GM10266 (cell line): ENCODE data around the gene RIPPLY3.
"Not testable (repeated sequence)": the region's sequence is repeated elsewhere in the genome, so short reads cannot be mapped to it uniquely, and the experiment has no call there.

ENCODE experiments used
- DNase-seq: peaks from one replicate; pipeline ENCODE4 v3.0.0; 2012; ENCODE audit errors: extremely low spot score
- CTCF ChIP-seq: IDR thresholded peaks from 2 replicates; pipeline ENCODE4 v1.5.1; 2012; ENCODE audit warnings: mild to moderate bottlenecking, low read depth; ENCODE audit not compliant: control insufficient read depth, insufficient read depth; ENCODE audit errors: missing control alignments

Gene RIPPLY3

GRCh38 chr21:36981977-36982700, 24.4 kb upstream of the RIPPLY3 start:
- no peak for TF ChIP-seq CTCF
- DNase-seq: no peak

DNA sequence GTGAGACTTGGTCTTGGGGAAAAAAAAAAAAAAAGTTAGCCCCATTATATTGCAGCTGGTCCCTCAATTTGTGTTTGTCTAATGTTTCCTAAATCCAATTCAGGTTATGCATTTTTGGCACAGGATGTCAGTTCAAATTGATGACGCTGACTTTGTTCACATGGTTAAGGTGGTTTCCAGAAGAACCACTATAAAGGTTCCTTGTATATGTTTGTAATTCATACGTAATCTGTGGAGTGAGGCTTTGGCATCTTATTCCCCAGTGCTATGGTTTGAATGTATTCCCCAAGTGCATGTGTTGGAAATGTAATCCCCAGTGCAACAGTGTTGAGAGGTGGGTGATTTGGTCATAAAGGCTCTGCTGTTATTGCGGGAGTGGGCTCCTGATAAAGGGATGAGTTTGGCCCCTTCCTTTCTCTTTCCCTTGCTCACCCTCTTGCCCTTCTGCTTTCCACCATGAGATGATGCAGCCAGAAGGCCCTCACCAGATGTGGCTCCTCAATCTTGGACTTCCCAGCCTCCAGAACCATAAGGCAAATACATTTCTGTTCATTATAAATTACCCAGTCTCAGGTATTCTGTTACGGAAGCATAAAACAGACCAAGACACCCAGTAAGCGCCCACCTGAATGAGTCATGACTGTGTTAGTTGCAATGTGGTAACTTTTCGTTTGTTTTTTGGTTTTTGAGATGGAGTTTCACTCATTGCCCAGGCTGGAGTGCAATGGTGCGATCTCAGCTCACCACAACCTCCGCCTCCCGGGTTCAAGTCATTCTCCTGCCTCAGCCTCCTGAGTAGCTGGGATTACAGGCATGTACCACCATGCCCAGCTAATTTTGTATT, 20.5 kb upstream of the RIPPLY3 start:
- no peak for DNase-seq
- no peak for TF ChIP-seq CTCF

DNA sequence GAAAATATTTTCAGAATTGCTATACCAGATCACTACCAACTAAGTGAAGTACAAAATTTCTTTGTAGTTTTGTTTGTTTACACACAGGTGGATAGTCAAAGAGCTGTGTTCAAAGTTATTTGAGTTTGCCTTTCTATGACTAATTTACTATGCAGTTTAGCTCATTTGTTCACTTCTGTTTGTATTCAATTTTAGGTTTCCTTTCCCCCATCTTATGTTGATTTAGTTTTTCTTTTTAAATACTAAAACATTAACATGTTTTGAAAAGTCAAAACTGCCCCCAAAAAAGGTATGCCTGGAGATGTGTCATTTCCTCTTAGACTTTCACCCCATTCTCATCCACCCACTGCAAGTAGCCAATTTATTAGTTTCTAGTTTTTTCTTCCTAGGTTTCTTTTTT, 18.7 kb upstream of the RIPPLY3 start:
- TF ChIP-seq CTCF: no peak
- DNase-seq: no peak

DNA sequence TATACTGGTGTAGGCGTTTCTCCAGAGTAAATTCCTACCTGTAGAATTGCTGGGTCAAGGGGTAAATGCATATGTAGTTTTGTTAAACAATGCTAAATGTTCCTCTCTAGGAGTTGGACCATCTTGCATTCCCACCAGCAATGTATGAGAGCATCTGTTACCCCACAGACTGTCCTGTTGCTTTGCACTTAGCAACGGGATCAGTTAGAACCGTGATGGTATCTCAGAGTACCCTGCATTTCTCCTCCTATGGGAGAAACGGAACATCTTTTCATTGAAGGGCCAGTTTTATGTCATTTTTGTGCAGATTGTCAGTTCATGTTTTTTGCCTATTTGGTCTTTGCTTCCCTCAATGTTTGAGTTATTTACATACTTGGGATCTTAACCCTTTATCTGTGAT, 18.0 kb upstream of the RIPPLY3 start:
- TF ChIP-seq CTCF: no peak
- no peak for DNase-seq

DNA sequence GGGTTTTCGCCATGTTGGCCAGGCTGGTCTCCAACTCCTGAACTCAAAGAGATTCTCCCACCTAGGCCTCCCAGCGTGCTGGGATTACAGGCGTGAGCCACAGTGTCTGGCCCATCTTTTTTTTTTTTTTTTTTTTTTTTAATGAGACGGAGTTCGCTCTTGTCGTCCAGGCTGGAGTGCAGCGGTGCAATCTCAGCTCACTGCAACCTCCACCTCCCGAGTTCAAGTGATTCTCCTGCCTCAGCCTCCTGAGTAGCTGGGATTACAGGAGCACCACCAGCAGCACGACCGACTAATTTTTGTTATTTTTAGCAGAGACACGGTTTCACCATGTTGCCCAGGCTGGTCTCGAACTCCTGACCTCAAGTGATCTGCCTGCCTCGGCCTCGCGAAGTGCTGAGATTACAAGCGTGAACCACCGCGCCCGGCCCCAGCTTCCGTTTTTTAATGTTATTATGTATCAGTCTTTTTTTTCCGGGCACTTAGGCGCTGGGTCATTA, 17.3 kb upstream of the RIPPLY3 start:
- DNase-seq: not testable (repeated sequence)

GRCh38 chr21:36989699-36990507, 16.6 kb upstream of the RIPPLY3 start:
- peak; percentile 98 for DNase-seq
- TF ChIP-seq CTCF: peak; percentile 90

DNA sequence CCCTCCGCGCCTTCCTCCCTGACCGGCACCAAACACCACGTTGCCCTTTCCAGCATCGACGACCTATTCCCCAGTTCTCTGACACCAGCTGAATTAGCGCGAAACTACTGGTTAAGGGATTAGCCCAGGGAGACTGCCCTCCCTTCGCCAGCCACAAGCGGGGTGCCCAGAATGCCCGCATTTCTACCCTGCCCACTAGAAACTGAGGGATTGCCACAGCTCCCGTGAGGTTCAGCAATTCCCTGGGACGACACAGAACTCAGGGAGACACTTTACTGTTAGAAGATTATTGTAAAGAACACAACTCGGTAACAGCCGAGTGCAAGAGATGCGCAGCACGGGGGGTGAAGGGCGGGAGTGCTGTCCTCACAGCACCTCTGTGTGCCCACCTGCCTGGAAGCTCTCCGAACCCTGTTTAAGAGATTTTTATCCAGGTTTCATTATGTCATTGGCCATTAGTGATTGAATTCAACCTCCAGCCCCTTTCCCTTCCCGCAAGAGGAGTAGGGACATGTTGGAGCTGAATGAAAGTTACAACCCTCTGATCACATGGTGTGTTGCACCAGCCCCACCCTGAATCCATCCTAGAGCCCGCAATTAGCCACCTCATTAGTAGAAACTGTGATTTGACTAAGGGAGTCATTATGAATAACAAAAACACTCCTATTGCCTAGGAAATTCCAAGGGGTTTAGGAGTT, 15.8 kb upstream of the RIPPLY3 start:
- DNase-seq: no peak
- no peak for TF ChIP-seq CTCF
